K562 (cell line): ENCODE results near the gene PHTF2. TPM values are rescaled to one million over a fixed set of nuclear protein-coding genes. Genes with fewer than 3 reads are reported as not detected.

Experiments
- C11orf30 ChIP-seq: fragments of 450-650 bp; IDR thresholded peaks from 2 replicates; pipeline ENCODE4 v1.6.1; 2016; ENCODE audit warnings: low read depth, mild to moderate bottlenecking
- CTBP1 ChIP-seq: fragments of 450-650 bp; IDR thresholded peaks from 2 replicates; pipeline ENCODE4 v1.6.1; 2016; ENCODE audit warnings: borderline replicate concordance
- HMBOX1 ChIP-seq: sonication (generic); IDR thresholded peaks from 2 replicates; pipeline ENCODE4 v1.6.1; 2016
- HNRNPLL ChIP-seq: fragments of 200-400 bp; formaldehyde crosslinking; IDR thresholded peaks from 2 replicates; pipeline ENCODE4 v1.6.1; 2017; ENCODE audit warnings: low read length, low read depth, mild to moderate bottlenecking; ENCODE audit not compliant: poor library complexity, severe bottlenecking
- KLF13 ChIP-seq: fragments of 450-650 bp; IDR thresholded peaks from 2 replicates; pipeline ENCODE4 v1.6.1; 2016; ENCODE audit warnings: missing genetic modification characterization, low read depth, mild to moderate bottlenecking, missing compliant biosample characterization, moderate library complexity, borderline replicate concordance
- NR2C1 ChIP-seq, 2 experiments: fragments of 450-650 bp; IDR thresholded peaks; 2 replicates each; pipeline ENCODE4 v1.6.1; 2017; ENCODE audit warnings: mild to moderate bottlenecking in 2 of 2, antibody characterized with exemption in 1 of 2, inconsistent platforms in 1 of 2, missing compliant biosample characterization in 1 of 2, missing genetic modification characterization in 1 of 2
- NR3C1 ChIP-seq: sonication (generic); formaldehyde crosslinking; IDR thresholded peaks from 2 replicates; pipeline ENCODE4 v1.8.1; 2022; ENCODE audit warnings: missing genetic modification reagents
- TBL1XR1 ChIP-seq, 2 experiments: IDR thresholded peaks; 2 replicates each; pipeline ENCODE4 v1.6.1; 2012; ENCODE audit warnings: improper control_type of control experiment in 2 of 2, low read length in 2 of 2, mild to moderate bottlenecking in 1 of 2
- ZNF184 ChIP-seq: sonication (generic); formaldehyde crosslinking; IDR thresholded peaks from 2 replicates; pipeline ENCODE4 v1.5.0; 2020; ENCODE audit warnings: missing genetic modification reagents
- polyA plus RNA-seq, 8 experiments: library from polyadenylated mRNA; depleted of rRNA in 4 of 8; stranded (reverse) in 5 of 8; unstranded in 3 of 8; fragments of >200 nt; fragmentation: Nextera tagmentation in 2 of 8; fragmentation: Illumina TruSeq in 1 of 8; extraction: Ambion mirVana in 2 of 8; extraction: Trizol in 1 of 8; gene quantifications; 2 replicates each; pipeline versions ENCODE4 v1.2.1 to v1.2.3, GENCODE V29; 2011 to 2014; ENCODE audit warnings: inconsistent platforms in 1 of 8, missing spikeins in 1 of 8
- total RNA-seq, 7 experiments: library from RNA; depleted of rRNA in 6 of 7; stranded (reverse); fragments of >200 nt in 6 of 7; fragmentation: Illumina TruSeq in 2 of 7; extraction: Trizol in 2 of 7; gene quantifications; 2 replicates each; pipeline versions ENCODE4 v1.2.1 to v1.2.3, GENCODE V29; 2011 to 2021; ENCODE audit warnings: low replicate concordance in 1 of 7
- TF ChIP-seq, protein P1 (sequence below), 2 experiments: fragments of 450-650 bp in 1 of 2; sonication (generic) in 1 of 2; formaldehyde crosslinking in 1 of 2; IDR thresholded peaks in 1 of 2; conservative IDR thresholded peaks in 1 of 2; 2 replicates each; pipeline versions ENCODE4 v1.6.1 to v1.8.1; 2016 to 2023; ENCODE audit warnings: mild to moderate bottlenecking in 2 of 2, moderate library complexity in 2 of 2, inconsistent platforms in 1 of 2, missing genetic modification reagents in 1 of 2

Gene PHTF2
- total and polyA plus RNA-seq, 9 of the 15 experiments (the other 6 are each of a cell fraction or from before 2014, with no cell fraction given) = 17.9 to 43.6 (median 25.4) TPM

DNA sequence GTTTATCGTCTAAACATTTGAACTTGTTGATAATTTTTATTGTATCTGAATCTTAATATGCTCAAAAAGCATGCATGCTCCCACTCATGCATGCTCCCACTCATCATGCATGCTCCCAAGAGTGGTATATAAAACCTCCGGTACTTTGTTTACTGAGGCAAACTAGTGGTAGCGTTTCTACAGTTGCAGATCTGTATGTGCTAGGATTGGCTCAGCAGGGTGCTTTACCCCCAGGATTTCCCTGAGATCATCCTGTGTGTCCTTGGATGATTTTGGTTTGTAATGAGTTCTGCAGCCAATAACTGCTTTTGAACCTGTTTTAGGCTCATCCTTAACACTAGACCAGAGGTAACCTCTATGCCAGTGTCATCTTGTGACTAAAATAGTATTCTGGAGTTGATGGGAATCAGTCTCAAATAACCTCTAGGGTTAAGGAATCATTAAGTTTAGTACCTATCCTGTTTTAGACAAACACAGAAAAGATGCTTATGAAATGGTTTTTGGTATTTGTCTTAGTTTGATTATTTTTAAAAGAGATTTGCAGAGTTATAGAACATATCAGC, 40.4 kb downstream of the PHTF2 start (continued):
- no peak for TF ChIP-seq ZNF184 (CRISPR knock-in tag)
- TF ChIP-seq, protein P1, sequence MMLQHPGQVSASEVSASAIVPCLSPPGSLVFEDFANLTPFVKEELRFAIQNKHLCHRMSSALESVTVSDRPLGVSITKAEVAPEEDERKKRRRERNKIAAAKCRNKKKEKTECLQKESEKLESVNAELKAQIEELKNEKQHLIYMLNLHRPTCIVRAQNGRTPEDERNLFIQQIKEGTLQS (IDR thresholded peaks at IDR 0.05) = no peak
- TF ChIP-seq, protein P1 (CRISPR knock-in tag; conservative IDR thresholded peaks at IDR 0.05) = no peak
- TF ChIP-seq NR3C1 (CRISPR knock-in tag) = no peak
- no peak for TF ChIP-seq TBL1XR1 (IDR thresholded peaks at IDR 0.05; ENCODE audit: low read length in 2 of 2)
- no peak for TF ChIP-seq NR2C1 (IDR thresholded peaks at IDR 0.05)
- TF ChIP-seq NR2C1 (tag; IDR thresholded peaks at IDR 0.05) = no peak
- TF ChIP-seq CTBP1 = peak; percentile 36
- TF ChIP-seq C11orf30 = 0 out of 2 replicates have a peak, but pooled peaks have one; percentile 3
- TF ChIP-seq HMBOX1 = peak; percentile 76
- no peak for TF ChIP-seq HNRNPLL
- no peak for TF ChIP-seq KLF13 (tag)
